Measurements from ENCODE around the gene FLT3.
"Not testable (repeated sequence)": the region's sequence is repeated elsewhere in the genome, so short reads cannot be mapped to it uniquely, and the experiment has no call there.

Gene FLT3

GRCh38 chr13:28045861-28046260 lies 54.5 kb downstream of the FLT3 start:
- DNase-seq (ENCODE audit: low read depth in 2 of 3, low spot score in 2 of 3), result no peak

- DNase-seq (ENCODE audit: low read depth in 2 of 3, low spot score in 2 of 3), result no peak
These were observed 55.8 kb downstream of the FLT3 start for GRCh38 chr13:28044608-28045007.

GRCh38 chr13:28043224-28043623 lies 57.2 kb downstream of the FLT3 start:
- no peak for DNase-seq (ENCODE audit: low read depth in 2 of 3, low spot score in 2 of 3)

DNA sequence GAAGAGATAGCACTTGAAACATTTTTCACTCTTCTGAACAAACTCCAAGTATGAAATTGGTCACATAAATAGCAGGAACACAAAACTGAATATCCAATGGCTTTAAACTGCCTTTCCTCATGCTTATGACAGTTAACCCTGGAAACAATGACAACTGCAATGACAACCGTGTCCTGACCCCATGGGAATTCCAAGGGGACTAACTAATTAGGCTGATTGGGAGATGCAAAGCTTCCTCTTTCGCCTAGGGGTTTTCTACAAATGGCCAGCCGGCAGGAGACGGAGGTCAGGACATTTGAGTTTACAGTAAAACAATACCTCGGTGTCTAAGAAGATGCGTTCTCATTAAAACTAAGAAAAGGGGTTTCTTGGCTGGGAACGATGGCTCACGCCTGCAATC lies 58.9 kb downstream of the FLT3 start:
- DNase-seq (ENCODE audit: low read depth in 2 of 3, low spot score in 2 of 3), result no peak

DNA sequence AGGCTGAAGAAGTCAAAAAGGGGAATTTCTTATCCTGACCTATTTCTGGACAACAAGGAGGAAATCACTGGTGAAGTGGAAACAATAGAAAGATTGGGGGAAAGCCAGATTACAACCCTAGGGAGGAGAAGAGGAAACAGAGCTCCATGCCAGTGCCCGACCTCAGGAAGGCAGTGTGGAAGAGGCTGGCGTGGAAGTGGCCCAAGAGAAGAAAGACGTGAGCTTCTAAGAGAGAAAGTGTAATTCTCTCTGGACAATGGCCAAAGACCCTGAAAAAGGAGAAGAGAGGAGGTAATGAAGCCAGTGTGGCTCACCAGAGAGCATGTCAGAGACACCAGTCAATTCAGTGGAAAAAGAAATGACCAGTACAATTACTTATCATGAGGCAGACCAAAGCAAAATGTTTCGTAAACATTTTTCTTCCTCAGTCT lies 59.3 kb downstream of the FLT3 start:
- DNase-seq (ENCODE audit: low read depth in 2 of 3, low spot score in 2 of 3), result no peak

GRCh38 chr13:28037399-28037798 lies 63.0 kb downstream of the FLT3 start:
- DNase-seq (ENCODE audit: low read depth in 2 of 3, low spot score in 2 of 3), result no peak

GRCh38 chr13:28035146-28035782 lies 65.1 kb downstream of the FLT3 start:
- no peak for DNase-seq (ENCODE audit: low read depth in 2 of 3, low spot score in 2 of 3)

GRCh38 chr13:28033894-28034655 lies 66.3 kb downstream of the FLT3 start:
- DNase-seq (ENCODE audit: low read depth in 2 of 3, low spot score in 2 of 3), result no peak

DNA sequence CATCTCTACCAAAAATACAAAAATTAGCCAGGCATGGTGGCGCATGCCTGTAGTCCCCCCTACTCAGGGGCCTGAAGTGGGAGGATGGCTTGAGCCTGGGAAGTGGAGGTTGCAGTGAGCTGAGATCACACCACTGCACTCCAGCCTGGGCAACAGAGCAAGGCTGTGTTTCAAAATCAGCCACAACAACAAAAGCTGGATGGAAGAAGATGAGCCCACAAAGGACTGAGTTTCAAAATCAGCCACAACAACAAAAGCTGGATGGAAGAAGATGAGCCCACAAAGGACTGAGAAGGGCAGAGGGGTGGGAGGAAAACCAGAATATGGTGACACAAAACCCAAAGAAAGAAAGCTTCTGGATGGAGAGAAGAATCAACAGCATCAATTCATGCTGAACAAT lies 67.9 kb downstream of the FLT3 start:
- DNase-seq (ENCODE audit: low read depth in 2 of 3, low spot score in 2 of 3), result not testable (repeated sequence)

DNA sequence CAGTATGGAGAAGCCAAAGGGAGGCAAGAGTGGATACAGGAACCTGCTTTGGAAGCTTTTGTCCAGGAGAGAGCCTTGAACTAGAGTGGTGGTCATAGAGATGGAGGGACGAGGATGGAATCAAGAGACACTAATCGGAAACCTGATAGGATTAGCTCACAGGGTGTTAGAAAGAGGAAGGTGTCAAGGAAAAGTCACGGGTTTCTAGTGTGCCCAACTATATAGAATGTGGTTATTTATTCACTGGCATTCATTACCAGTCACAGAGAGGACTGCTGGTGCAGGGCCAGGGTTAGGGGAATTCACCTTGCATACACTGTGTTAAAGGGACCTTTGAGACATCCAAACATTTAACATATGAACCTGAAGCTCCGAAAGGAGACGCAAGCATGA lies 68.5 kb downstream of the FLT3 start:
- no peak for DNase-seq (ENCODE audit: low read depth in 2 of 3, low spot score in 2 of 3)

- DNase-seq (ENCODE audit: low read depth in 2 of 3, low spot score in 2 of 3), result no peak
These were observed 69.0 kb downstream of the FLT3 start for GRCh38 chr13:28031220-28031895.

- DNase-seq (ENCODE audit: low read depth in 2 of 3, low spot score in 2 of 3), result no peak
These were observed 72.6 kb downstream of the FLT3 start for GRCh38 chr13:28027607-28028364.

GRCh38 chr13:28027071-28027470 lies 73.3 kb downstream of the FLT3 start:
- no peak for DNase-seq (ENCODE audit: low read depth in 2 of 3, low spot score in 2 of 3)

DNA sequence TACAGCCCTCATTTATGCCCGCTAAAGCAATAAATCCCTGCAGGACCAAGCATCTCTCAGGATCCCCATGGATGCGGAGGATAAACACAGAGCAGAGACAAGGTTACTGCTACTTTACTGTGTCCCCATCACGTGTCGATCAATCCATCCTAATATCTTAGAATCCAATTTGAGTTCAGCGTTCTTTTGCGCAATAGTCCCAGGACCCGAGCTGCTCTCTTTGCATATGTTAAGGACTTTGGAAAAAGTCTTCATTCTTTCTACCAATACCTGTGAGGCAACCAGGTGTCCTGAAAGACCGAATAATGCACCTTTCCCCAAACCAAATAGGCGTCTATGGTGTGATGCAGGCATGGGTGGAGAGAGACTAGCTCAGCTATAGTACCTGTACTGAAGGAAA lies 73.9 kb downstream of the FLT3 start:
- no peak for DNase-seq (ENCODE audit: low read depth in 2 of 3, low spot score in 2 of 3)

GRCh38 chr13:28022848-28023518 lies 77.4 kb downstream of the FLT3 start:
- no peak for DNase-seq (ENCODE audit: low read depth in 2 of 3, low spot score in 2 of 3)

GRCh38 chr13:28014301-28014700 lies 86.1 kb downstream of the FLT3 start:
- no peak for DNase-seq (ENCODE audit: low read depth in 2 of 3, low spot score in 2 of 3)

GRCh38 chr13:28013482-28013881 lies 86.9 kb downstream of the FLT3 start:
- DNase-seq (ENCODE audit: low read depth in 2 of 3, low spot score in 2 of 3), result no peak

DNA sequence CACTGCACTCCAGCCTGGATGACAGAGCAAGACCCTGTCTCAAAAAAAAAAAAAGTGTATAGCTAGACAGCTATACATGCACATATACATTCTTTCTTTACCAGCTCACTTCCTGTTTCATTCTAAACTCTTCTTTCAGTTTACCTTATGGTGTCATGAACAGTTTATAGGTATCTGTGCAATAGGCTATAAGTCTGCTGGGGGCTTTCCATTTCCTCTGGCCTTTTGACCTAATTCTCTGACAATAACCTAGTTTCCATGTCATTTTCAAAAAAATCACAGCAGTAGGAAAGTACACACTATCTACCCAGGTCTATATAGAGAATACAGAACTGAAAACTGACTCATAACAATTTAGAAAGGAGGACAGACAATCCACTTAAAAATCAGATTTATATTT lies 87.5 kb downstream of the FLT3 start:
- no peak for DNase-seq (ENCODE audit: low read depth in 2 of 3, low spot score in 2 of 3)

DNA sequence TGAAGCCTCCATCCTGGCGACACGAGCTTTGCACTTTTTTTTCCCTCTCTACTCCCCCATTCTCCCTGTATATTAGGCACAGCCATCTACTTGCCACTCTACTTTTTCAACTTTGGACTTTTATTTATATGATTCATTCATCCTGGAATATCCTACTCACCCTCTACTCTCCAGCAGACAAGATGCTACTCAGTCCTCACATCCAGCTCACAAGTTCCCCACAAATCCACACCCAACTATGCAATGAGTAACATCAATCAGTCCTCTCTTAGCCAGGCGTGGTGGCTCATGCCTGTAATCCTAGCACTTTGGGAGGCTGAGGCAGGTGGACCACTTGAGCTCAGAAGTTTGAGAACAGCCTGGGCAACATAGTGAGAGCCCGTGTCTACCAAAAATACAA lies 88.0 kb downstream of the FLT3 start:
- no peak for DNase-seq (ENCODE audit: low read depth in 2 of 3, low spot score in 2 of 3)

DNA sequence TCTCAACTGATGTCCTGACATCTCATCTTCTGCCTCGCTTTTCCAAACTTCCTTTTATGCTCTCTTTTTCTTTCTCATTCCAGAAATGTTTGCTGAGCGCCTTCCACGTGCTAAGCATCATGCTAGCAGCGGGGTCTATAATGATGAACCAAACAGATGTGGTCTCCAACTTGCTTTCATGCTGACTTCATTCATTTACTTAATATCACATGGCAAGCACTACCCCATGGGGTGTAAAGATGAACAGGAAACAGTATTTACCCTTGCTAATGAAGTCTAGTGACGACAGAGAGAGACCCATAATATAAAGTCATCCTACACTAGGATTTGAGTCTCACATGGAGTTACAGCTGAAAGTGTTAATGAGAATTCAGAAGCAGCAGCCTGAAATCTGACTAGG lies 90.3 kb downstream of the FLT3 start:
- DNase-seq (ENCODE audit: low read depth in 2 of 3, low spot score in 2 of 3), result no peak

GRCh38 chr13:28005016-28005415 lies 95.4 kb downstream of the FLT3 start:
- DNase-seq (ENCODE audit: low read depth in 2 of 3, low spot score in 2 of 3), result not testable (repeated sequence)
